Measurements from ENCODE around the gene CACNA1I.

CACNA1I gene

DNA sequence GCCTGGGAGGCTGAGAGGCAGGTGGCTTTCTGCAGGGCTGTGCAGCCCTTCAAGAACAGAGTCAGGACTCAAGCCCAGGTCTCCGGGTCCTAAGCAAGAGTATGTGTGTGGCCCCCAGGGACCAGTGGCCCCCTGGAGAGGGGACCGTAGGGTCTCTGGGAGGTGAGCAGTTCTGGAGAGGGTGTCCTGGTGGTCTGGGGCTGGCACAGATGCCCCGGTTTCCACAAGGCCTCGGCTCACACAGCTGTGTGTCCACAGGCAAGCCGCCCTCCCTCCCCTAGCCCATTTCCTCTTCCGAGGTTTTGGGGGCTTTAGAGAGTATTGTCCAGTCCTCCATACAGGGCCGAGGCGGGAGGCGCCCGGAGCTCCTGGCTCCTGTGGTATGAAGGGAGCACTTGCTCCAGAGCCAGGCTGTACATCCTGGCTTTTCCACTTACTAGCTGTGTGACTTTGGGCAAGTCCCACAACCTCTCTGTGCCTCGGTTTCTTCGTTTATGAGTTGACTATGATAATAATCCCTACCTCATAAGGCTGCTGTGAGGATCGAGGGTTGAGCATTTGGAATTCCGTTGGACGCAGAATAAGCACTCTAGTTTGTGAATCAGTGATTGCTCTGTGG is 34.6 kb upstream of the CACNA1I start:
- DNase-seq, result no peak

DNA sequence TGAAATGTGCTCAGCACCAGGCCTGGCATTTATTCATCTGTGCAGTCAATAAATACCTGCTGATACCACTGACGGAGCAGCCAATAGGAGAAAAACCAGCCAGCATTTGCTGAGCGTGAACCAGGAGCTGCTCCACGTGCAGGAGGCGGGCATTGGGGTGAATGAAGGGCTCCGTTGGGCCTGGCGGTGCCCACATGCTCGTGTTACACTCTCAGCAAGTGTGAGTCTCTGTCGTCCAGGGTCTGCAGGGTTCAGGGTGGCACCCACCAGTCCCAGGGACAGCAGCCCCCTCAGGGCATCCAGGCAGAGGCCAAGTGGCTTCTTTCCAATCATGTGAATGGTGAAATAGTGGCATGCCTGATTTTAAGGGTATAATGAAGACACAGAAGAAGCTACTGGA is 33.8 kb upstream of the CACNA1I start:
- DNase-seq, result no peak

DNA sequence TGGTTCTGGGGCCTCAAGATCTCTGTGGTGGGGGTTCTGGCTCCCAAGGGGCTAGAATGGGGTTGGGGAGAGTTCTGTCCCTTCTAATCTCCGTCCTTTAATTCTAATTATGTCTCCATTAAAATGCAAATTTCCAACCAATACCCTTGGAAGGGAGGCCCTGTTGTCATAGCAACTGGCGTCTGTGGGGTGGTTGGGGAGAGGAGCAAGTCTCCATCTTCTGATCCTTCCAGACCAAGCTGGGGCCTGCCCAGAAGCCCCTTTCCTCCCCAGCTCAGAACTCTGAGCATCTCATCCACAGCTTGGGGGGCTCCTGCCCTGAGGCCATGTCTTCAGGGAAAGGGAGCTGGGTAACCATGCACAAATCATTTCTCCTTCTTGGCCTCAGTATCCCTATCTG is 32.6 kb upstream of the CACNA1I start:
- DNase-seq, result no peak

DNA sequence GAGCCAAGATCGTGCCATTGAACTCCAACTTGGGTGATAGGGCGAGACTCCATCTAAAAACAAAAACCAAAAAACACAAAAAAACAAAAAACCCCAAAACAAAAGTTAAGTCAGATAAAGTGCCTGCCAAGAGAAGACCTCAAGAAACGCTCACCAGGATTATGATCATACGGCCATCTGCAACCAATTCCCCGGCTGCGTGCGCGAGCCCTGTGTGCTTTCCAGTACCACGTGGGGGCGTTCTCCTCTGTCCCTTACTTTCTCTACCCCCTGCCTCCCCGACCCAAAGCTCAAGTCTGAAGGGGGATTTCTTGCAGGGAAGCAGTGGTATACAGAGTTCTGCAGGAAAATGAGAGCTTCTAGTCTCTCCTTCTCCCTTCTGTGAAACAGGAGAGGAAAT is 27.5 kb upstream of the CACNA1I start:
- DNase-seq, result no peak

DNA sequence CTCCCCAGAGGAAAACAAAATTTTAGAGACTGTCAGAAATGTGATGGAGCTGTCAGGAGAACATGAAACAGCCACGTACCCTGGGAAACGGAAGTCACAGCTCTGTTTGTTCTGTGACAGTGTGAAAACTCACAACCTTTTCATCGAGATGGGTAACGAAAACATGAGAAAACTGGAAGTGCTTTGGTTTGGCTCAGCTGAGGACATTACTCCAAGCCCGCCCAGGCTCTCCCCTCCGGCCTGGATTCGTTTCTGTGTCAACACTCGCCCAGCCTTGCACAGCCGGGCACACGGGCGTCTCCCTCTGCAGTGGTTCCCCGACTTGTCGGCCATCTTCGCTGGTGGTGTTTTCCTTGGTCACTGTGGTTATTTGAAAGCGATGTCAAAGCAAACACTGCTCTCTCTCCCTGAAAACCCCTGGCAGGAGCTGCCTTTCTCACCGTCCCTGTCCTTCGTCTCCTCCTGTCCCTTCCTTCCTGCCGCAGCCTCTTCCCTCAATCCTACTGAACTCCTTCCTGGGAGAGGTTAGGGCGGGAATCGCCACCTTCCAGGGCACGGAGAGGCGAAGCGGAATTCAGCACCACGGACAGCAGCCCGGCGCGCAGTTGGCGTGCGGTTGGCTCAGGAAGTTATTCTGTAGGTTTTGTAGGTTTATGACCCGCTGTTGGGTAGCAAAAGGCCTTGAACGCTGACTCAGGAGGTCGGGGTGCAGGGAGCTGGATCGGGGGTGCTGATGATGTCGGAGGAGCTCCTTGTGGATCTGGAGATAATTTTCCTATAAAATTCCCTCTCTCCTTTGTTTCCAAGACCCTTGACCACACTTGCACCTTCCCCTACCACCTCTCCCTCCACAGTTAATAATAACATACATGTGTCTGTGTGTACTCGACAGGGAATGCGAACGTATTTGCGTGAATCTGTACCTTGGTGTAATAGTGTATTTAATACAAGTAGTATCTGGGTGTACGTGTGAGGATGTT is 24.9 kb upstream of the CACNA1I start:
- DNase-seq, result no peak

DNA sequence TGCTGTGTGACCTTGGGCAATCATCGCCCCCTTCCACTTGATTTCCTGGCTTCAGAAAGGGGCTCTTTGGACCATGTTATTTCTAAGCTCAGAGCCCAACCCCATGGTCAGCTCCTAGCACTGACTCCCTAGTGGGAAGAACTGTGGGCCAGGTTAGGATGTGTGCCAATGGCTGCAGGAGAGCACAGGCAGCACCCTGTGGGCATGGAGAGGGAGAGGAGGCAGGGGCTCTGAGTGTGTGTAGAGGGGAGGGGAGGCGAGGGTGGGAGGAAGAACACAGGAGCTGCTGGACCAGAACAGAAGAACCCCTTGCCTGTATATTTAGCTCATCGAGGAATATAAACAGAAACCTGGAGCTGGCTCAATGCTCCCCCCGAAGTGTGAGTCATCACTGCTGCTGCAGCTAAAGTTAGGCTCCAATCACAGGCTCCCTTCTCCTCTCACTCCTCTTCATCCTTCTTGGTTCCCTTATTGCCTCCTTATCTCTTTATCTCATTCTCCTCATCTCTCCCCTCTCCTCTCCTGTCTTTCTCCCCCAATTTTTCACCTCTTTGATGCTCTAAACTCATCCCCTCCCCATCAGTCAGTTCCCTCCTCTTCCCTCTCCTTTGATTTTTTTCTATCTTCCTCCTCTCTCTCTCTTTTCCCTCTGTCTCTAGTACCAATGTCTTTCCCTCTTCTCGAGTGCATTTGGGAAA is 23.5 kb upstream of the CACNA1I start:
- no peak for DNase-seq

DNA sequence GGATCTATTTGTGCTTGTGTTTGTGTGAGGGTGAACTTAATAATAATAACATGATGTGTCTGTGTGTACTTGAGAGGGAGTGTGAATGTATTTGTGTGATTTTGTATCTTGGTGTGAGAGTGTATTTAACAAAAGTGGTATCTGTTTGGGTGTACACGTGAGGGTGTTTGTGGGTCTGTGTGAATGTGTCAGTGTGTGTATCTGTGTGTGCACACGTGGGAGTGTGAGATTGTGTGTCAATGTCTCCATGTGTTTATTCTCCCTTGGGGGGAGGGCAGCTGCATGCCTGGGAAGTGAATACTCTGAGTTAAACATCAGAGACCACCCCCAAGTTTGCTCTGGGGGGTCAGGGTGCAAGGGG is 23.0 kb upstream of the CACNA1I start:
- DNase-seq, result no peak

DNA sequence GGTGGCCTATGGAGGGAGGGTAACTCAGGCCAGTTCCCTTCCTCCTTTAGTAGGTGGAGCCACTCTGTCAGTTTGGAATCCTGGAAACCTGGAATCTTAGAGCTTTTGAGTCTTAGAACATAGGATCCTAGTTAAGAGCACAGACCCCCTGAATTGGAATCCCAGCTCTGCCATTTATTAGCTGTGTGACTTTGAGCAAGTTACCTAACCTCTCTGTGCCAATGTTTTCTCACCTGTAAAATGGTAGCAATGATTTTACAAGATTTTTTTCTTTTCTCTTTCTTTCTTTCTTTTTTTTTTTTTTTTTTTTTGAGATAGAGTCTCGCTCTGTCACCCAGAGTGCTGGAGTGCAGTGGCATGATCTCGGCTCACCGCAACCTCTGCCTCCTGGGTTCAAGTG is 17.1 kb upstream of the CACNA1I start:
- no peak for DNase-seq

DNA sequence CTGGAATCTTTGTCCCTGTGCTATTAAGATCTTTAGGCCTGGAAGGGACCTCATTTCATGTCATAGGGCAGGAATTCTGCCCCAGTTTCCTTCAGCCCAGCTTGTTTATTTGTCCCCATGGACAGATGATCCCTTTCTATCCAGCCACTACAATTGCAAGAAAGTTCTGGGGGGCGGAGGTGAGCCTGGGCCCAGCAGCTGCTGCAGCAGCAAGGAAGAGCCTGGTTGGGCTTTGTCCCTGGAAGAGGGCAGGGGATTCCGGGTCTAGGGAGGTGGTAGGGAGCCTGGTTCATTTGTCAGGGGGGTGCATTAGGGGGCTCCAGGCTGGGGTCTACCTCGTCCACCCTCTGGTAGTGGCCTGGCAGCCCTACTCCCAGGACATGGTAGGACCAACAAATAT is 16.4 kb upstream of the CACNA1I start:
- no peak for DNase-seq

DNA sequence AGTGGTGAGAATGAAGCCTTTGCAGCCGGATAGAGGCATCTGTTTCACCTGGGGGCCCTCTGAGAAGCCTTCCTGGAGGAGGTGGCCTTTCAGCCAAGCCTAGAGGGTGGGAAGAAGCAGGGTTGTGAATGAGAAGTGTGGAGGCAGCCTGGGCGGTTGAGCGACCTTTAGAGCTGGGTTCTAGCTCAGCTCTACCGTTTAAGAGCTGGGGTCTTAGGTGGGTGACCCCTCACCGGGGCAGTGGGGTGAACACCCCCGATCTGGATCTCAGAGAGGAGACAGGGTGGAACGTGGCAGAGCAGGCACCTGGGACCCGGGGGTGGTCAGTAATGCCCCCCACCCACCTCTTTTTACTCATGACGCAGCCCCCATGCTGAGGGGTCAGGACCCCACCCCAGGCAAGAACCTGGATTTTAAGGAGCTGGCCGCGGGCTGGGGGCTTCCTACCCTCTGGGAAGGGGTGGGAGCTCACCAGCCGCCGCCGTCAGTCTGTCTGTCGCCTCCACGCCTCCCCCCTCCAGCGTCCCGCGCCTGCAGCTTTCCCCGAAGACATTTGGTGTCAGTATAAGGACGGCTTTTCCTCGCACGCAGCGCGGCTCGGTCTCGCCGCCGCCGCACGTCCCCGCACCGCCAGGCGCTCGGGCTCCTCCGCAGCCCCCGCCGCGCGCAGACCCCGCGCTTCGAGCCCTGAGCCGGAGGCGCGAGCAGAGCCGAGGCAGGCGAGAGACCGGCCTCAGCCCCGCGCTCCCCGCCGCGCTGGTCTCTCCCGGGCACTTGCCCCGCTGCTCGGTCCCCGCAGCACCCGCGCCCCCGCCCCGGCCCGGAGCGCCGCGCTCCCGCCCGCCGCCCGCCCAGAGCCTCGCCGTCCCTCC is 13.3 kb upstream of the CACNA1I start:
- DNase-seq, result no peak

DNA sequence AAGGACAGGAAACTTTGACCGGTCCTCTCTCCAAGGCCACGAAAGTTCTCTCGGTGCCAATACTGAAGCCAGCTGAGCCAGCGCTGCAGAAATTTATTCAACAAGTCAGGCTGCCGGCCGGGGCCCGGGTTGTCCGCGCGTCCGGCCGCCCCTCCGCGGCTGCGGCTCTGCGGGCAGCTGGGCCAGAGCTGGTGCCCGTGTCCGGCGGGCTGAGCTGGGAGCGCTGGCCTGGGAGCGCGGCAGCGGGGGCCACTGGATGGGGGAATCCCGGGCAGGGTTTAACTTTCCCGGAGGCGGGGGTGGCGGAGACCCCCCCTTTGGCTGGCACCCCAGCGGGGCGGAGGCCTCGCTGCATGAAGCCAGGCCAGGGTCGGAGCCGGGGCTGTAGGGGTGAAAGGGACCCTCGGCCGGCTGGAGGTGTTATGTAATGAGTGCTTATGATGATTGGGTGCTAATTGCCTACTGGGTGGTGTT is 12.3 kb upstream of the CACNA1I start:
- DNase-seq, result no peak

DNA sequence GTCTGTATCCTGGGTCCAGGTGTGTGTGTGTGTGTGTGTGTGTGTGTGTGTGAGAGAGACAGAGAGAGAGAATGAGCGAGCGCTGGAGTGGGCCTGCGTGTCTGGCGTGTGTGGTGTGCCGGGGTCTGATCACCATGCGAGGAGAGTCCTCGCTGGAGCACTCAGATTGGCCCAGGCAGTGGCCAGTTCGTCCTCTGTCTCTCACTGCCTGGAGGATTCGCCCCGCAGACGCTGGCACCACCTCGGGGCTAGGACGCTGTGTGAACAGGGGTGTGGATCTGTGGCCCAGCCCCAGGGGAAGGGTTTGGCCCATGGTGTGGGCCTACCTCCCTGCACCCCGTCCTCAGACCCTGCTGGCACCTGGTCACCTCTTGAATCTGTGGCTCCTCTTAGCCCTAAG is 11.6 kb upstream of the CACNA1I start:
- DNase-seq, result no peak

DNA sequence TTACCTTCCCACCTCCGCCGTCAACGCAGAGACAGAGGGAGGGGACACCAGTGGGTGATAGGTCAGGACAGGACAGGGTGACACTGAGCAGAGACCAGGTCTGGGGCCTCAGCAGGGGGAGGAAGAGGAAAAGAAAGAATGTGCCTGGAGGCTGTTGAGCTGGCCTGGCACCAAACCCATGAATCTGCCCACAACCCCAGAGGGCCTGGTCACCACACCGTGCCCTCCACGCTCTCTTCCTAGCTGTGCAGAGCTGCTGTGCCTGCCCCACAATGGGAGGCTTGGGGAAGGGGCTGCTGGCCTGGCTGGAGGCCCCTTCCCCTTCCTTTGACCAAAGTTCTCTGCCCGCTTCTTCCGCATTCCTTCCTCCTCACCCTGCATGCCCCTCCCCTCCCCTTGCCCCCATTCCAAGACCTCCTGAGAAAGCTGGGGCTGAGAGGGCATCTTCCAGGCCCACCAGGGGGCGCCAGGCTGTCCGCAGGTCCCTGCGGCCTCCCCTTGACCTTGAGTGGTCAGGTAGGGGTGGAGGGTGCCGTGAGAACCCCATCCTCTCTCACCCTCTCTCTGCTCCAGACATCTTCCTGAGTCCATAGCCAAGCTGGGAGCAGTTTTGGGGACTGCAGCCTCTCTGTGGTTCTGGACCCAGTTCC is 11.0 kb upstream of the CACNA1I start:
- no peak for DNase-seq

DNA sequence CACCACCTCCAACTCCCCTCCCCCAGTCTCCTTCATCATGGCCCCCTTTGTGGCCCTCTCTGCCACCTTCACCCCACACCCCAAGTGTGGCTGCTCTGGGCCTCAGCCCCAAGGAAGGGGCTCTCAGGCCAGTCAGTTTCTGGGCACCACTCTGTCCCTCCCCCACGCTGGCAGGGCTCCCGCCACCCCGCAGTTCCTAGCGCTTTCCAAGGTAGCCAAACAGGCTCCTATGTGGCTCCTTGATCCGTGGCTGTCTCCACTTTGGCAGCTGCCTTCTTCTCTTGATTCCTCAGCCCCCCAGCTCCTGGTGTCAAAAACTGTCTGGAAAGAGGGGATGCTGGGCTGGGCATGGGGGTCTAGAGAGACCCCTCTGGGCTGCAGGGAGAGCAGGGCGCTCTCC is 10.4 kb upstream of the CACNA1I start:
- DNase-seq, result no peak

DNA sequence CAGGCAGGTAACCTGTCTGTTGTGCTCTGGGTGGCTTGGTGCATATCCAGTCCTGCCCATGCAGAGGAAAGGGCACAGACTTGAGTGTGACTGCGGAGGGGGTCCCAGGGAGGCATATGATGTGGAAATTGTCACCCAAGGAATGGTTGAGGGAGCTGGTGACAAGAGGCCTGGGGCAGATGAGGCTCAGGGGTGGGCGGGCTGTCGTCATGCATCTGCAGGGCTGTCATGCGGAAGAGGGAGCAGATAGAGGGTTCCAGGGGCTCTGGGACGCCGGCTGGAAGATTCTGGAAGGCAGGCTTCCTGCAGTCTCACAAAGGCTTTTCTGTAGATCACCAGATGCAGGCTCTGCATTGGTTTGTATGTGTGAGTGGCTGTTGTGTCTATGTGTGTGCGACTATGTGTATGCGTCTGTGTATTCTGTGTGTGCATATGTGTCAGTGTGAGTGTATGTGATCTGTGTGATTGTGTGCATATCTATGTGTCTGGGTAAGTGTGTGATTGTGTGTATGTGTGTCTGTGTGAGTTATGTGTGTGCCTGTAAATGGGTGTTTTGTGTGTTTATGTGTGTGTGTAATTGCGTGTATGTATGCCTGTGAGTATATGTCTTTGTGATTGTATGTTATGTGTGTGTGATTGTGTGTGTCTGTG is 7.6 kb upstream of the CACNA1I start:
- DNase-seq, result no peak

DNA sequence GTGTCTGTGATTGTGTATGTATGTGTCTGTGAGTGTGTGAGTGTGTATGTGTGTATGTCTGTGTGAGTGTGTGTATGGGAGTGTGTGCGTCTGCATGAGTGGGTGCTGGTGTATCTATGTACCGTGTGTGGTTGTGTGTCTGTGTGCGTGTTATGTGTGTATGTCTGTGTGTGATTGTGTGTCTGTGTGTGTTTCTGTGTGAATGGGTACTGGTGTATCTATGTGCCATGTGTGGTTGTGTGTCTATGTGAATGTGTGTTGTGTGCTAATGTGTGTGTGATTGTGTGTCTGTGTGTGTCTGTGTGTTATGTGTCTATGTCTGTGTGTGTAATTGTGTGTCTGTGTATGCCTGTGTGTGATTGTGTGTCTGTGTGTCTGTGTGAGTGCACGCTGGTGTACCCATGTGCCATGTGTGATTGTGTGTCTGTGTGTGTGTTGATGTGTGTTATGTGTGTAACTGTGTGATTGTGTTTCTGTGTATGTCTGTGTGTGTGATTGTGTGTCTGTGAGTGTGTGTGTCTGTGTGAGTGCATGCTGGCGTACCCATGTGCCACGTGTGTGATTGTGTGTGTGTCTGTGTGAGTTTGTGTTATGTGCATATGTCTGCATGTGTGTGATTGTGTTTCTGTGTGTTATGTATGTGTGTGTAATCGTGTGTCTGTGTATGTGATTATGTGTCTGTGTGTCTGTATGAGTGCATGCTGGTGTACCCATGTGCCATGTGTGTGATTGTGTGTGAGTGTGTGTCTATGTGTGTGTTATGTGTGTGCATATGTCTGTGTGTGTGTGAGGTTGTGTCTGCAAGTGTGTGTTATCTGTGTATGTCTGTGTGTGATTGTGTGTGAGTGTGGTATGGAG is 6.8 kb upstream of the CACNA1I start:
- no peak for DNase-seq

DNA sequence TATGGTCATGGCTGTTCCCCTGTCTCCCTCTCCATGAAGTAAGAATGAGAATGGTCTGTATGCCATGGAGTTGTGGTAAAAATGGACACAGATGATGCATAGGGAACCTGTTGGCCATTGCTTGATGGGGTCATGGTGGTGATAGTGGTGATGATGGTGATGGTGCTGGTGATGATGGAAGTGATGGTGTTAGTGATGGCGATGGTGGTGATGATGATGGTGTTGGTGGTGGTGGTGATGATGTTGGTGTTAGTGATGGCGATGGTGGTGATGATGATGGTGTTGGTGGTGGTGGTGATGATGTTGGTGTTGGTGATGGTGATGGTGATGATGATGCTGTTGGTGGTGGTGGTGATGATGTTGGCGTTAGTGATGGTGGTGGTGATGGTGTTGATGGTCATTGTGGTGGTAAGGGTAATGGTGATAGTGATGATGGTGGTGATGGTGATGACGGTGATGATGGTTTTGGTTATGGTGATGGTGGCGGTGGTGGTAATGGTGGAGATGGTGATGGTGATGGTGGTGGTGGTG is 5.1 kb upstream of the CACNA1I start:
- no peak for DNase-seq

DNA sequence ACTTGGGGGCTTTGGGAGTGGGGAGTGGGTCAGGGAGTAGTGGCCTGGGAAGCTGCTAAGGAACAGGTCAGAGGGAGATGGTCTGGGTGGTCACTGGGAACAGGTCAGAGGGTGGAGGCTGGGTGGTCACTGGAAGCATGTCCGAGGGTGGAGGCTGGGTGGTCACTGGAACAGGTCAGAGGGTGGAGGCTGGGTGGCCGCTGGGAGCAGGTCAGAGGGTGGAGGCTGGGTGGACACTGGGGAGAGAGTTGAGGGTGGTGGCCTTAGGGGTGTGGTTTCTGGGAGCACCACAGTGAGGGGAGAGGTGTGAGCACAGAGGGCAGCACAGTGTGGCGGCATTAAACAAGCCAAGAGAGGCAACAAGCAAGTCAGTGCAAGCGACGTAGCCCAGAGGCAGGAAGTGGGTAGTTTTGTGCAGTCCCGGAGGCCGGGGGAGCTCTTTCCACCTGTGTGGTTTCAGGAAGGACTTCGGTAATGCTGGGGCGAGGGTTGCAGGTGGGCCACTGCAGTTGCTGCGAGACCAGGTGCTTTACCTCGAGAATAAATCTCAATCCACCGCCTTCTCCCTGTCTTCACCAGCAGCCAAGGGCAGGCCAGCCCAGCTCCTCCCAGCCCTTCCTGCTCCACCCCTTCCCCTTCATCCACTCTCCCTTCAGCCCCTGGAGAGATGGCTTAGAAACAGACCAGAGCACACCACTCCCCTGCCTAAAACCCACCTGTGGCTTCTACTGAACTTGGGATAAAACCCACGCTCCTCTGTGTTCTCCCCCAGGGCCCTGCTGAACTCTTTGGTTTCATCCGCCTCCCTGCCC is 3.2 kb upstream of the CACNA1I start:
- DNase-seq, result no peak

DNA sequence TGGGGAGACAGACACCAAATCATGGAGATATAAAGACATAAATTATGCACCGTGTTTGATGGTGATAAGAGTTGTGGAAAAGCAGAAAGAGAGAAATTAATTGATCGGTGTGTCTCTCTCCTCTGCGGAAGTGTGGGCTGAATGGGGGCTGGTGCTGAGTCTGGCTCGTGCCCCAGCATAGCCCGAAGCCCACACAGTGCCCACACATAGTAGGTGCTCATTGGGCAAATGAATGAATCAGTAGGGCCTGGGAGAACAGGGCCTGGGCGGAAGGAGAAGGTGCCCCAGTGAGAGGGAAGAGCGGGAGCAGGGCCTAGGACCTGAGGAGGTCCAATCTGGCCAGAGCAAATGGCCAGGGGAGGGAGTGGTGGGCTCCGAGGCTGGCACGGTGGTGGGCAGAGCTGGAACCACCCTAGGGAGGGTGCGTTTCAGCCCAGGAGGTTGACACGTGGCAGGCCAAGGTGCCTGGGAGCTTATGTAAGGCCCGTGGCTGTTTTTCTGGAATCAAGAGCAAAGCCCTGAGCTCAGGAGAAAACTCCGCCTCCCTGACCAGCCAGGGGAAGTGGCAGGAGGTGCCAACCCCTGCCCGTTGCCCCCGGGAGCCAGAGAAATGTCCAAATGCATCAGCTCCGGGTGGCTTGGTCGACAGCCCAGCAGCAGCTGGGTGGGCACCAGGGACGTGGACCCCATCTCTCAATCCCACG is 2.1 kb upstream of the CACNA1I start:
- DNase-seq, result no peak
